Bronchus fibroblast of lung (primary cell): ENCODE measurements around the gene C13orf46. TPM values are rescaled to one million over a fixed set of nuclear protein-coding genes. Genes with fewer than 3 reads are reported as not detected.

Source experiments
- total RNA-seq: library from RNA; depleted of rRNA; stranded (reverse); fragments of >200 nt; gene quantifications from 2 replicates; pipeline ENCODE4 v1.2.3, GENCODE V29; 2015

Gene C13orf46
- not detected in 2 replicates for total RNA-seq

GRCh38 chr13:113973218-113974164, at the start of gene C13orf46:
TSS of gene C13orf46 (minus strand) at chr13:113974076. CDS start at chr13:113973997, 79 bp downstream.

Other genes starting within 250 kb of the C13orf46 start
- gene TMEM255B, start 214.8 kb downstream of the C13orf46 start, total RNA-seq, result 1.3 and 2.1 TPM in 2 replicates
- gene GAS6, start 110.0 kb downstream of the C13orf46 start, total RNA-seq, result 286 and 296 TPM in 2 replicates
- gene RASA3, start 158.5 kb upstream of the C13orf46 start, total RNA-seq, result 25.3 and 26.6 TPM in 2 replicates
- not detected in 2 replicates for gene CFAP97D2, start 205.2 kb upstream of the C13orf46 start, total RNA-seq